ENCODE data around the gene GPD2. TPM values are rescaled to one million over a fixed set of nuclear protein-coding genes. Genes with fewer than 3 reads are reported as not detected.
"Not testable (repeated sequence)": the region's sequence is repeated elsewhere in the genome, so short reads cannot be mapped to it uniquely, and the experiment has no call there.

The GPD2 gene
- total and polyA plus RNA-seq, 2 donors (not counting 1 experiment from before 2014, with no cell fraction given): 21.6 to 46.6 TPM

DNA sequence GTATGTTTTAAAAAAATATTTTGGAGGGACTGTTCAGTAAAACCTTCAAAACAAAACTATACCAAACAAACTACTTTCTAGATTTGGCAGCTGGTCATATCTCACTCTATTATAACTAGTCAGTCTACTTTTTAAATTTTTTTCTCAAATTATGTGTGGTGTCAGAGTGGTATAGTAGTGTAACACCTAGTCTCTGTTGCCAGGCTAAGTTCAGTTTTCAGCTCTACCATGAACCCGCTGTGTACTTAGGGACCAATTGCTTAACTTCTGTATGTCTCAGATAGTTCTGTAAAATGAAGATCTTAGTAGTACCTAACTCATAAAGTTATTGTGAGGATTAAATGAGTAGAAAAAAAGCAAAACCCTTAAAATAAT is 54.3 kb downstream of the GPD2 start:
- H3K27ac ChIP-seq (ENCODE audit: insufficient read depth, low read length): no peak overlapping the region
- H3K4me2 ChIP-seq (ENCODE audit: extremely low read depth, insufficient read depth, low read length): no peak overlapping the region
- no peaks in the 10 kb centered on the region for H3K27me3 ChIP-seq (ENCODE audit: control insufficient read depth, insufficient read depth, low read length)
- peaks cover 4% of the 10 kb centered on the region for H3K4me1 ChIP-seq (ENCODE audit: control insufficient read depth, extremely low read depth, insufficient read depth, low read length)
- no peaks in the 10 kb centered on the region for H3K9me3 ChIP-seq (ENCODE audit: control insufficient read depth, insufficient read depth, low read depth, low read length)
- H3K9ac ChIP-seq (ENCODE audit: insufficient read depth, low read length): no peak overlapping the region
- TF ChIP-seq EZH2 (IDR thresholded peaks at IDR 0.05; ENCODE audit: low read length, missing control alignments): no peak
- no peaks in the 10 kb centered on the region for H3K79me2 ChIP-seq (ENCODE audit: control insufficient read depth, insufficient read depth, low read length)
- no peaks in the 10 kb centered on the region for H4K20me1 ChIP-seq (ENCODE audit: control insufficient read depth, extremely low read depth, insufficient read depth, low read length)
- H3K36me3 ChIP-seq (ENCODE audit: control insufficient read depth, insufficient read depth, low read length): no peaks in the 10 kb centered on the region
- no peak for DNase-seq (ENCODE audit: low read depth in 2 of 2)
- no peak overlapping the region for H3K4me3 ChIP-seq (replicated peaks in 1 of 4; ENCODE audit: control extremely low read depth in 1 of 4, insufficient read depth in 1 of 4, low read depth in 3 of 4, low read length in 4 of 4)
- no peak overlapping the region for H2AFZ ChIP-seq (ENCODE audit: low read length)

DNA sequence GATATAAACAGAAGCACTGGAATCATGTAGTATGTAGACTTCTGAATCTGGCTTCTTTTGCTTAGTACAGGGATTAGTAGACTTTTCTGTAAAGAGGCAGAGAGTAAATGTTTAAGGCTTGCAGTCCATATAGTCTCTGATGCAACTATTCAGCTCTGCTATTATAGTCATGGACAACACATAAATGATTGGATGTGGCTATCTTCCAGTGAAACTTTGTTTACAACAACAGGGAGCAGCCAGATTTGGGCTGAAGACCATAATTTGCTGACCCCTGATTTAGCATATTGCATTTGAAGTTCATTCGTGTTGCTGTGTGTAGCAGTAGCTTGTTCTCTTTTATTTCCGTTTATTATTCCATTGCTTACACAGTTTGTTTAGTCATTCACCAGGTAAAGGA is 55.0 kb downstream of the GPD2 start:
- Histone ChIP-seq H3K9me3 (ENCODE audit: control insufficient read depth, insufficient read depth, low read depth, low read length) (no peaks in the 10 kb centered on the region), H3K36me3 (ENCODE audit: control insufficient read depth, insufficient read depth, low read length) (no peaks in the 10 kb centered on the region), H3K4me2 (ENCODE audit: extremely low read depth, insufficient read depth, low read length) (no peak overlapping the region), H3K4me1 (ENCODE audit: control insufficient read depth, extremely low read depth, insufficient read depth, low read length) (peaks cover 2% of the 10 kb centered on the region), H3K79me2 (ENCODE audit: control insufficient read depth, insufficient read depth, low read length) (no peaks in the 10 kb centered on the region), H3K27me3 (ENCODE audit: control insufficient read depth, insufficient read depth, low read length) (no peaks in the 10 kb centered on the region), H3K4me3 (replicated peaks in 1 of 4; ENCODE audit: control extremely low read depth in 1 of 4, insufficient read depth in 1 of 4, low read depth in 3 of 4, low read length in 4 of 4) (no peak overlapping the region), H3K27ac (ENCODE audit: insufficient read depth, low read length) (no peak overlapping the region), H2AFZ (ENCODE audit: low read length) (no peak overlapping the region), H4K20me1 (ENCODE audit: control insufficient read depth, extremely low read depth, insufficient read depth, low read length) (no peaks in the 10 kb centered on the region), H3K9ac (ENCODE audit: insufficient read depth, low read length) (no peak overlapping the region)
- DNase-seq (ENCODE audit: low read depth in 2 of 2): peak in 1 of 2 donors; percentile 25
- TF ChIP-seq, protein P1, sequence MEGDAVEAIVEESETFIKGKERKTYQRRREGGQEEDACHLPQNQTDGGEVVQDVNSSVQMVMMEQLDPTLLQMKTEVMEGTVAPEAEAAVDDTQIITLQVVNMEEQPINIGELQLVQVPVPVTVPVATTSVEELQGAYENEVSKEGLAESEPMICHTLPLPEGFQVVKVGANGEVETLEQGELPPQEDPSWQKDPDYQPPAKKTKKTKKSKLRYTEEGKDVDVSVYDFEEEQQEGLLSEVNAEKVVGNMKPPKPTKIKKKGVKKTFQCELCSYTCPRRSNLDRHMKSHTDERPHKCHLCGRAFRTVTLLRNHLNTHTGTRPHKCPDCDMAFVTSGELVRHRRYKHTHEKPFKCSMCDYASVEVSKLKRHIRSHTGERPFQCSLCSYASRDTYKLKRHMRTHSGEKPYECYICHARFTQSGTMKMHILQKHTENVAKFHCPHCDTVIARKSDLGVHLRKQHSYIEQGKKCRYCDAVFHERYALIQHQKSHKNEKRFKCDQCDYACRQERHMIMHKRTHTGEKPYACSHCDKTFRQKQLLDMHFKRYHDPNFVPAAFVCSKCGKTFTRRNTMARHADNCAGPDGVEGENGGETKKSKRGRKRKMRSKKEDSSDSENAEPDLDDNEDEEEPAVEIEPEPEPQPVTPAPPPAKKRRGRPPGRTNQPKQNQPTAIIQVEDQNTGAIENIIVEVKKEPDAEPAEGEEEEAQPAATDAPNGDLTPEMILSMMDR (conservative IDR thresholded peaks at IDR 0.05 in 1 of 2, IDR thresholded peaks at IDR 0.05 in 1 of 2; ENCODE audit: low read depth in 1 of 2, low read length in 2 of 2): no peak
- TF ChIP-seq EZH2 (IDR thresholded peaks at IDR 0.05; ENCODE audit: low read length, missing control alignments): no peak

DNA sequence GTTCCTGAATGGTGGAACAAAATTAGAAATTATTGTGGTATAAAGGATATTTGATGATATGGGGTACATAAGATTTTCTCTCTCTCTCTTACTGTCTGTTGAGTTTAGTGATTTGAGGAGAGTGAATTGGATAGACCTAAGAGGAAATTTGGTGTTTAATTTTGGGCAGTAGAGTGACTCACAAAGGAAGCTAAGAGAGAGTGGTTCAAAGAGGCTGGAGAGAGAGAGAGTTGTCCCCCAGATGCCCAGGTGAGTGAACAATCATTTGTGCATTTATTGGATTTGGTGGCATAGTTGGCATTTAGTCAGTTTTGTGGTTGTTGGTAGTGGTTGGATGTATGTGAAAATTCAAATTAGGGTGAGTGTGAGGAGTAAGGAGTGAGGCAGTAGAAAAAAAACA is 56.8 kb downstream of the GPD2 start:
- DNase-seq (ENCODE audit: low read depth in 2 of 2): no peak
- H3K79me2 ChIP-seq (ENCODE audit: control insufficient read depth, insufficient read depth, low read length): no peaks in the 10 kb centered on the region

DNA sequence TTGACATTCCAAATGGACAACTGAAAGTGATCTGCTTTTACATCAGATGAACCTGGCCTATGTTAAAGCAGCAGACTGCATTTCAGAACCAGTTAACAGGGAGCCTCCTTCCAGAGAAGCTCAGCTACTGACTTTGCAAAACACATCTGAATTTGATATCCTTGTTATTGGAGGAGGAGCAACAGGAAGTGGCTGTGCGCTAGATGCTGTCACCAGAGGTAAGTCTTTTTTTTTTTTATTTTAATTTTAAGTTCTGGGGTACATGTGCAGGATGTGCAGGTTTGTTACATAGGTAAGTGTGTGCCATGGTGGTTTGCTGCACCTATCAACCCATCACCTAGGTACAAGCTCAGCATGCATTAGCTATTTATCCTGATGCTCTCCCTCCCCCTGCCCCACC is 59.8 kb downstream of the GPD2 start:
- H3K4me2 ChIP-seq (ENCODE audit: extremely low read depth, insufficient read depth, low read length); H3K36me3 ChIP-seq (ENCODE audit: control insufficient read depth, insufficient read depth, low read length); H2AFZ ChIP-seq (ENCODE audit: low read length); H3K27me3 ChIP-seq (ENCODE audit: control insufficient read depth, insufficient read depth, low read length); DNase-seq (ENCODE audit: low read depth in 2 of 2); H3K9ac ChIP-seq (ENCODE audit: insufficient read depth, low read length); H3K27ac ChIP-seq (ENCODE audit: insufficient read depth, low read length); H4K20me1 ChIP-seq (ENCODE audit: control insufficient read depth, extremely low read depth, insufficient read depth, low read length); H3K9me3 ChIP-seq (ENCODE audit: control insufficient read depth, insufficient read depth, low read depth, low read length); H3K79me2 ChIP-seq (ENCODE audit: control insufficient read depth, insufficient read depth, low read length); H3K4me3 ChIP-seq (replicated peaks in 1 of 4; ENCODE audit: control extremely low read depth in 1 of 4, insufficient read depth in 1 of 4, low read depth in 3 of 4, low read length in 4 of 4); H3K4me1 ChIP-seq (ENCODE audit: control insufficient read depth, extremely low read depth, insufficient read depth, low read length): not testable (repeated sequence)

More for the DNA sequence above, 56.8 kb downstream of the GPD2 start:
- TF ChIP-seq, protein P1 (conservative IDR thresholded peaks at IDR 0.05 in 1 of 2, IDR thresholded peaks at IDR 0.05 in 1 of 2; ENCODE audit: low read depth in 1 of 2, low read length in 2 of 2): no peak
- no peak for TF ChIP-seq EZH2 (IDR thresholded peaks at IDR 0.05; ENCODE audit: low read length, missing control alignments)
- Histone ChIP-seq H4K20me1 (ENCODE audit: control insufficient read depth, extremely low read depth, insufficient read depth, low read length) (no peaks in the 10 kb centered on the region), H3K4me3 (replicated peaks in 1 of 4; ENCODE audit: control extremely low read depth in 1 of 4, insufficient read depth in 1 of 4, low read depth in 3 of 4, low read length in 4 of 4) (no peak overlapping the region), H3K9me3 (ENCODE audit: control insufficient read depth, insufficient read depth, low read depth, low read length) (no peaks in the 10 kb centered on the region), H3K4me1 (ENCODE audit: control insufficient read depth, extremely low read depth, insufficient read depth, low read length) (no peaks in the 10 kb centered on the region), H2AFZ (ENCODE audit: low read length) (no peak overlapping the region), H3K36me3 (ENCODE audit: control insufficient read depth, insufficient read depth, low read length) (no peaks in the 10 kb centered on the region), H3K9ac (ENCODE audit: insufficient read depth, low read length) (no peak overlapping the region), H3K4me2 (ENCODE audit: extremely low read depth, insufficient read depth, low read length) (no peak overlapping the region), H3K27me3 (ENCODE audit: control insufficient read depth, insufficient read depth, low read length) (no peaks in the 10 kb centered on the region), H3K27ac (ENCODE audit: insufficient read depth, low read length) (no peak overlapping the region)
